HG03354 (cell line): ENCODE data around the gene LITAFD.
A peak's percentile ranks its signal among the peaks of the same experiment; 100 is the strongest.

ENCODE experiments used
- ATAC-seq: cut with Tn5 transposase; IDR thresholded peaks from one replicate; pipeline ENCODE4 v1.9.1; 2021; ENCODE audit warnings: mild to moderate bottlenecking; ENCODE audit not compliant: unreplicated experiment, poor library complexity, severe bottlenecking

Gene LITAFD

DNA sequence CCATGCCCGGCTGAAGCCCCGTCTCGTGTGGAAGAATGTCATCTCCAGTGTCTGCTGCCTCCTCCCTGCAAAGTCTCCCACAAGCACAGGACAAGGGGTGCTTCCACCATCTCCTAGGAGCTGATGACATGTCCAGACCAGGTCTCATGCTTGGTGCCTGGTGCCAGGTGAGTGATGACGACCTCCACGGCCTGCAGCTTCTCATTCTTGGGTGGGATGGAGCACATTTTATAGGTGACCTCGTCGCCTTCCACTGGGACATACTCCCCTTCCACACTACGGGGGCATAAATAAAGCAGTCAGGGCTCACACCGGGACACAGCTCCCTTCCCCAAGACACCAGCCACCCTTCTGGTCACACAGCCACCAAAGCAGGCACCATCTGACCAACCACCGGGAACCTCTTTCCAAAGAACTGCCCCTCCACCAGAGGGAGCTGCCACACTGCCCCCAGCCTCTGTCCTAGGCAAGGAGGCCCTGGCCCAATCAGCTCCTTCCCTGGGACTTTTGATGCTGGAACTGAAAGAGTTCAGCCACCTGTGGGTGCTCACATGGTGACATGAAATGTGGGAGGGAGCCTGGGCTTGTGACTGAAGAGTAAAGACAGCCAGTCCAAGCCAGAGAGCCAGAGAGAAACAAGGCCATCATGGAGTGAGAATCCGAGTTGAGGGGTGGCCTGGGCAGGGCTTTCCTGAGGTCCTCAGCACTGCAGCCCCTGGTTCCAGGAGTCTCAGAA, 26.9 kb upstream of the LITAFD start:
- ATAC-seq = no peak

GRCh38 chr16:8855972-8856371, 26.2 kb upstream of the LITAFD start:
- ATAC-seq = no peak

GRCh38 chr16:8858994-8859912, 22.9 kb upstream of the LITAFD start:
- ATAC-seq = no peak

GRCh38 chr16:8859913-8860881, 22.0 kb upstream of the LITAFD start:
- no peak for ATAC-seq

DNA sequence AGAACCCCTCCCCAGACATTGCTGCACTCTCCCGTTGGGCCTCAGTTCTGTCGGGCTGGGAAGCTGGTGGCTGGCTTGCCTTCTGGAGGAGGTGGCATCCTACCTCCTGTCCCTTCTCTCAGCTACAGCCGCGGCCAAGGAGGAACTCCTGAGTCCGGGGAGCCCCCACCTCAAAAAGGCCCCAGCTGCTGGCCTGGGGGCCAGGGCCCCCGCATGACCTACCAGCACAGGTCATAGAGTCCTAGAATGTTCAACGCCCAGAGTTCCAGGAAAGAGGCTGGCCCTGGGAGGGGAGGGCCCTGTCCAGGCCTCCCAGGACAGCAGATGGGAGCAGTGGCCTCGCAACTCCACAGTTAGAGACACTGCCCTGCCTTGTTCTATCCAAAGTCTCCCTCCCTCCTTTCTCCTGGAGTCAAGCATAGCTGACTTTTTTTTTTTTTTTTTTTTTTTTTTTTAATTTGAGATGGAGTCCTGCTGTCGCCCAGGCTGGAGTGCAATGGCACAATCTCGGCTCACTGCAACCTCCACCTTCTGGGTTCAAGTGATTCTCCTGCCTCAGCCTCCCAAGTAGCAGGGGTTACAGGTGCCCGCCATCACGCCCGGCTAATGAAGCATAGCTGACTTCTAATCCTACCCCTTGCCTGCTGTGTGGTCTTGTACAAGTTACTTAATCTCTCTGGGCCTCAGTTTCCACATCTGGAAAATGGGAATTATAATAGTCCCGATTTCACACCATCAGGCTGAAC, 20.4 kb upstream of the LITAFD start:
- ATAC-seq = no peak

GRCh38 chr16:8862309-8863130, 19.6 kb upstream of the LITAFD start:
- ATAC-seq = no peak

- ATAC-seq = no peak
Observed at GRCh38 chr16:8863594-8864424, 18.3 kb upstream of the LITAFD start.

GRCh38 chr16:8864480-8865110, 17.6 kb upstream of the LITAFD start:
- no peak for ATAC-seq

DNA sequence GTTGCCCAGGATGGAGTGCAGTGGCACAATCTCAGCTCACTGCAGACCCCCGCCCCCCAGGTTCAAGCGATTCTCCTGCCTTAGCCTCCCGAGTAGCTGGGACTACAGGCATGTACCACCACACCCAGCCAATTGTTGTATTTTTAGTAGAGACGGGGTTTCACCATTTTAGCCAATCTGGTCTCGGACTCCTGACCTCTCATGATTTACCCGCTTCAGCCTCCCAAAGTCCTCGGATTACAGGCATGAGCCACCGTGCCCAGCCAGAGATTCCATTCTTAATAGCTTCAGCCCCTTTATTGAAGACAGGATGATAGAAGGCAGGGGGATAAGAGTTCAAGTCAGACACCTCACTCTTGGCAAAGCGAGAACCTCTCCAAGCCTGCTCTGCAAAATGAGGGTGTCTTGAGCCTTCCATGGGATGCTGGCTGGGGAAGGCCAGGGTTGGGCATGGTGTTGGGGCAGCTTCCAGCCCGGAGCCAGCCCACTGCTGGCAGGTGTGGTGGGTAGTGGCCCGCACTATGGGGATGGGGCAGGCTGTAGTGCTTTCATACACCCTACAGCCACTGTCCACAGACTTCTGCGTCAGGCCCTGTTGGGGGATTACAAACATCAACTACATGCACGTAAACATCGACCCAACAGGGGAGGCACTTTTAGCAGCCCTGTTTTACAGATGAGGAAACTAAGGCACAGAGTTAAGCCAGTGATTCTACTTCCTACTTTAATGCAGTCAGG, 16.8 kb upstream of the LITAFD start:
- no peak for ATAC-seq

GRCh38 chr16:8866118-8866883, 15.8 kb upstream of the LITAFD start:
- ATAC-seq = no peak

DNA sequence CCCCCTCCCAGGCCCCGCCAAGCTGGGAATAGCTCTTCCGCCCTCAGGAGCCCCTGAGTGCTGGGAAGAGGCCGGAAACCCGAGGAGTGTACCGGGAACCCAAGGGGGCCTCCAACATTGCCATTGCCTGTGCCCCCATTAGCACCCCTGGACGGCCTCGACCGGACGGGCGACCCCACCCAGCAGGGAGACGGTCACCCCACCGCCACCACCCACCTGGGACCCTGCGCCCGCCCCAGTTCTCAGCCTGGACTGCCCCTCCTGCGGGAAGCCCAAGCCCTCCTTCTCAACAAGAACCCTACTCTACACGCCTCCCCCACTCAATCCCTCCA, 15.3 kb upstream of the LITAFD start:
- no peak for ATAC-seq

DNA sequence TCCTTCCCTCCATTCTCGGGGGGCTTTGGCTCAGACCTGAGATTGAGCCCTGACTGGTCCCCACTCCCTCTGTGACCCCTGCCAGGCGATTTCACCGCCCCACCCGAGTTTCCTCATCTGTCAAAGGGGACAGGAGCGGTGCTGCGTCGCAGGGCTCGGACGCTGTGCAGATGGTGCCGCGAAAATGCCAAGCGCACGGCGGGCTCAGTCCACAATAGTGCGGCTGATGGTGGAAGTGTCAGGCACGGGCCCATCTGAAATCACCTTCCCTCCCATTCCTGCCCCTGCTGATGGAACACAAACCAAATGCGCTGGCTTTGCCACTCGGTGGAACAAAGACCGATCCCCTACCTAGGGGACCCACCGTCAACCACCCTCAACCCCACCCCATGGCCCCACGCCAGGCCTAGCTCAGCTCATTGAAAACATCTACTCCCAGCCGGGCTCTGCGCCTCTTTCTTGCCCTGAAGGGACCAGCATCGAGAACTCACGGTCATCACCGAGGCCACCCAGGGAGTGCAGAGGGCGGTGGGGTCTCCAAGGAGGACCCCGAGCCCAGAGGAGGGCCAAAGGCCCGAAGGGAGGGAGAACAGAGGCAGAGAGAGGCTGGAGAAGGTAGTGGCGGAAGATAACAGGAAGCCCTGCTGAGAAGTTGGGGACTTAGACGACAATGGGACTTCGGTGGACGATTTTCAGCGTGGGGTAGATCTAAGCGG, 14.8 kb upstream of the LITAFD start:
- no peak for ATAC-seq

GRCh38 chr16:8867932-8868415, 14.2 kb upstream of the LITAFD start:
- ATAC-seq = no peak

DNA sequence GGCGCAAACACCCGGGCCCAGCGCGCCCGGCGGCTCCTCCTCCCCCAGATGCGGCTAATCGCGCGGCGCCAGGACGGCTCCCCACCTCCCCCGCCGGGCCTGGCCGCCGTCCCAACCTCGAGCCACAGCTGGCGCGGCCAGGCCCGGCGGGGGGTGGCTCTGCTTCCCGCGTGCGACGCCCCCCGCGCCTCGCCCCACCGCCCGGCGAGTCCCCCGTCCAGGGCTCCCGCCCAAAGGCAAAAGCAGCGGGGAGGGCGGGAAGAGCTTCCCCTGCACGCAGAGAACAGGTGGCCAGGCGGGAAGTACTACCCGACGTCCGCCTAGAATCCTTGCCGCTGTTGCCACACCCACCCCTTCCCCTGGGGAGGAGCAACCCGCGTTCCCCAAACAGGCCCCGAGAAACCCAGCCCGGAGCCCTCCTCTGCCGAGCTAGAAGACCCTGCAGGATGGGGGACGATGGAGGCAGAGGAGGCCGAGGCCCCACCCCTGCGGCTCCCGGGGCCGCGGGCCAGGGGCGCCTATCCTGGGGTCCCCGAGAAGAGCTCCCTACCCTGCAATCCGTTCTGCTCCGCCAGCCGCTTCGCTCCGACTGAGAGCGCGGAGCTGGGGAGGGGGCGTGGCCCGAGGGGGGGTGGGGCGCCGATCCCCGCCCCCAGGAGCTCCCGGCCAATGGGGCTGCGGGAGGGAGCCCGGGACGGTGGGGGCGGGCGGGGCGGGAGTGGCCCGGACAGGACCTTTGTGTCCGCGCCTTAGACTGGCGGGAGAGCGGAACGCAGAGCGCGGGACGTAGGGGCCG, 13.5 kb upstream of the LITAFD start, which contains the start of gene CARHSP1:
TSS of gene CARHSP1 (minus strand) at position 591 of the 796 bp plus-strand sequence. CDS start 9,678 bp downstream, outside the sequence.
- peak; percentile 71 for ATAC-seq
